Stimulated activated CD4-positive, alpha-beta T cell treated with anti-CD3 and anti-CD28 coated beads, Interleukin-4, amount 100 ng/mL, for 1 hour (primary cell): ENCODE results near the gene TASP1.
"Not testable (repeated sequence)": the region's sequence is repeated elsewhere in the genome, so short reads cannot be mapped to it uniquely, and the experiment has no call there.

Experiments used
- DNase-seq: peaks from one replicate; pipeline ENCODE4 v3.0.0-alpha.2; 2020

The TASP1 gene

GRCh38 chr20:13638496-13639149 lies at the start of gene TASP1:
TASP1 (minus strand) TSS chr20:13638932; CDS start chr20:13630078, 8,854 bp downstream.
- peak; percentile 95 for DNase-seq

GRCh38 chr20:13687815-13688214 lies 49.1 kb upstream of the TASP1 start:
- no peak for DNase-seq

- no peak for DNase-seq
Observed at GRCh38 chr20:13685623-13686022, 46.9 kb upstream of the TASP1 start.

- no peak for DNase-seq
Observed at GRCh38 chr20:13684566-13685222, 46.0 kb upstream of the TASP1 start.

- no peak for DNase-seq
Observed at GRCh38 chr20:13683833-13684232, 45.1 kb upstream of the TASP1 start.

- DNase-seq: no peak
Observed at GRCh38 chr20:13681248-13682125, 42.8 kb upstream of the TASP1 start.

GRCh38 chr20:13678944-13679343 lies 40.2 kb upstream of the TASP1 start:
- DNase-seq: no peak

- no peak for DNase-seq
Observed at GRCh38 chr20:13677241-13677640, 38.5 kb upstream of the TASP1 start.

- DNase-seq: no peak
Observed at GRCh38 chr20:13676682-13677081, 38.0 kb upstream of the TASP1 start.

GRCh38 chr20:13672690-13673089 lies 34.0 kb upstream of the TASP1 start:
- no peak for DNase-seq

- no peak for DNase-seq
Observed at GRCh38 chr20:13671916-13672378, 33.2 kb upstream of the TASP1 start.

GRCh38 chr20:13671512-13671911 lies 32.8 kb upstream of the TASP1 start:
- no peak for DNase-seq

GRCh38 chr20:13670160-13670559 lies 31.4 kb upstream of the TASP1 start:
- DNase-seq: no peak

GRCh38 chr20:13665709-13666395 lies 27.1 kb upstream of the TASP1 start:
- DNase-seq: no peak

- DNase-seq: no peak
Observed at GRCh38 chr20:13661070-13661685, 22.4 kb upstream of the TASP1 start.

GRCh38 chr20:13659288-13659687 lies 20.6 kb upstream of the TASP1 start:
- no peak for DNase-seq

- DNase-seq: not testable (repeated sequence)
Observed at GRCh38 chr20:13658060-13658459, 19.3 kb upstream of the TASP1 start.

- DNase-seq: no peak
Observed at GRCh38 chr20:13656721-13657368, 18.1 kb upstream of the TASP1 start.

- no peak for DNase-seq
Observed at GRCh38 chr20:13654463-13655023, 15.8 kb upstream of the TASP1 start.

GRCh38 chr20:13650474-13650873 lies 11.7 kb upstream of the TASP1 start:
- no peak for DNase-seq
